ENCODE measurements around the gene C10orf67.

DNA sequence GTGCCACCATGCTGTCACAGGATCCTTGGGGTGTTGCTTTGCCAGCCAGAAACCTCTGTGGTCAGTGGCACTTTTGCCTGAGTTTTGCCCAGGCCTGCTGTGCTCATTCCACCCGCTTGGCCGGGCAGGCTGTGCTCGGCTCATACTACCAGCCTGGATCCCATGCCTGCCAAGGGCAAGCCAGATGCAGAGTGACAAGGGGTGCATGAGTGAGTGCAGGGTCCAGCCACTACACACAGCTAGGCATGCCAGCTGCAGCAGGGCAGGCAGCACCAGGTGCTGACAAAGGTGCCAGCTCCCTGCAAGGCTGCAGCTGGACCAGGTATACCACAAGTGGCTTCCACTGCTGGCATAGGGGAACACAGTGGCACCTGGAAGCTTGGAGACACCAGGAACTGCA is 28.6 kb downstream of the C10orf67 start:
- TF ChIP-seq CHD4 (IDR thresholded peaks at IDR 0.05; ENCODE audit: insufficient read depth, insufficient replicate concordance, low read depth, low read length, poor library complexity, severe bottlenecking) (no peak), FOXA3 (CRISPR knock-in tag; conservative IDR thresholded peaks at IDR 0.05 in 1 of 2, IDR thresholded peaks at IDR 0.05 in 1 of 2) (no peak), MAFK (IDR thresholded peaks at IDR 0.05; ENCODE audit: low read length) (no peak), BRCA1 (IDR thresholded peaks at IDR 0.05) (no peak), BRCA1 (CRISPR knock-in tag; IDR thresholded peaks at IDR 0.05) (no peak), CREB1 (IDR thresholded peaks at IDR 0.05) (no peak), CREB1 (CRISPR knock-in tag; IDR thresholded peaks at IDR 0.05) (no peak), POLR3A (IDR thresholded peaks at IDR 0.05; ENCODE audit: borderline replicate concordance, extremely low read depth, insufficient read depth, insufficient read length) (no peak)
- TF ChIP-seq, protein P1, sequence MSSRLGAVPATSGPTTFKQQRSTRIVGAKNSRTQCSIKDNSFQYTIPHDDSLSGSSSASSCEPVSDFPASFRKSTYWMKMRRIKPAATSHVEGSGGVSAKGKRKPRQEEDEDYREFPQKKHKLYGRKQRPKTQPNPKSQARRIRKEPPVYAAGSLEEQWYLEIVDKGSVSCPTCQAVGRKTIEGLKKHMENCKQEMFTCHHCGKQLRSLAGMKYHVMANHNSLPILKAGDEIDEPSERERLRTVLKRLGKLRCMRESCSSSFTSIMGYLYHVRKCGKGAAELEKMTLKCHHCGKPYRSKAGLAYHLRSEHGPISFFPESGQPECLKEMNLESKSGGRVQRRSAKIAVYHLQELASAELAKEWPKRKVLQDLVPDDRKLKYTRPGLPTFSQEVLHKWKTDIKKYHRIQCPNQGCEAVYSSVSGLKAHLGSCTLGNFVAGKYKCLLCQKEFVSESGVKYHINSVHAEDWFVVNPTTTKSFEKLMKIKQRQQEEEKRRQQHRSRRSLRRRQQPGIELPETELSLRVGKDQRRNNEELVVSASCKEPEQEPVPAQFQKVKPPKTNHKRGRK (tag; IDR thresholded peaks at IDR 0.05): no peak
- TF ChIP-seq, protein P2, sequence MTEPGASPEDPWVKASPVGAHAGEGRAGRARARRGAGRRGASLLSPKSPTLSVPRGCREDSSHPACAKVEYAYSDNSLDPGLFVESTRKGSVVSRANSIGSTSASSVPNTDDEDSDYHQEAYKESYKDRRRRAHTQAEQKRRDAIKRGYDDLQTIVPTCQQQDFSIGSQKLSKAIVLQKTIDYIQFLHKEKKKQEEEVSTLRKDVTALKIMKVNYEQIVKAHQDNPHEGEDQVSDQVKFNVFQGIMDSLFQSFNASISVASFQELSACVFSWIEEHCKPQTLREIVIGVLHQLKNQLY (CRISPR knock-in tag; conservative IDR thresholded peaks at IDR 0.05): no peak

Data from K562 (cell line).